Pancreas (tissue), 10 donors: Measurements from ENCODE around the gene CYP26A1. TPM values are rescaled to one million over a fixed set of nuclear protein-coding genes. Genes with fewer than 3 reads are reported as not detected.

Source experiments
- ATAC-seq, 4 donors: fragments of 200-7000 bp; cut with Tn5 transposase; one replicate each; pipeline versions ENCODE4 v1.8.0 to v1.9.1; 2020; ENCODE audit warnings: mild to moderate bottlenecking in 4 of 4, moderate library complexity in 4 of 4
- DNase-seq, 6 donors: peaks; one replicate each; pipeline ENCODE4 v3.0.0-alpha.2; 2020
- FAIRE-seq: peaks from 2 replicates; lab custom pipeline; 2012; peaks lifted over from hg19 to GRCh38; lab: Jason Lieb, UNC
- H3K27ac ChIP-seq, 4 donors: fragments of 200-600 bp; sonication (generic); 1 replicate in 3 of 4; 2 replicates in 1 of 4; pipeline versions ENCODE4 v1.5.0 to v1.8.0; 2020
- H3K27me3 ChIP-seq, 4 donors: fragments of 200-600 bp; one replicate each; pipeline ENCODE4 v1.8.0; 2021
- H3K36me3 ChIP-seq, 3 donors: fragments of 200-600 bp; sonication (generic) in 1 of 3; one replicate each; pipeline versions ENCODE4 v1.5.0 to v1.8.0; 2020 to 2021
- H3K4me1 ChIP-seq, 3 donors: fragments of 200-600 bp; one replicate each; pipeline ENCODE4 v1.8.0; 2021
- H3K4me3 ChIP-seq, 4 donors: fragments of 200-600 bp; sonication (generic) in 2 of 4; one replicate each; pipeline versions ENCODE4 v1.5.0 to v1.8.0; 2020 to 2021
- H3K9me3 ChIP-seq, 4 donors: fragments of 200-600 bp; one replicate each; pipeline ENCODE4 v1.8.0; 2021
- CTCF ChIP-seq, 4 donors: fragments of 200-600 bp; sonication (generic) in 3 of 4; IDR thresholded peaks; one replicate each; pipeline versions ENCODE4 v1.5.0 to v1.8.0; 2021; ENCODE audit warnings: antibody characterized with exemption in 4 of 4
- WGBS, 2 donors: extraction: QIAGEN DNeasy Blood & Tissue Kit; methylation state at CpG; one replicate each; pipeline ENCODE4 v1.1.7; 2013; 5-methylcytosine and 5-hydroxymethylcytosine counted together
- intact Hi-C, 3 donors: fragments of 100-400 bp; cut with DNase I; formaldehyde crosslinking; loops; one replicate each; pipeline versions ENCODE4 v1.11.1 to v1.14.2; 2022
- polyA plus RNA-seq, 2 donors: library from polyadenylated mRNA; stranded (reverse); fragments of 200-250 nt; gene quantifications; one replicate each; pipeline ENCODE4 v1.2.3, GENCODE V29; 2013
- total RNA-seq, 6 donors: library from RNA; stranded (reverse); fragmentation: NEBNext Ultra II Directional in 4 of 6; extraction: Animal tissue kit (Norgen Biotek cat#: 25700) in 4 of 6; gene quantifications; one replicate each; pipeline versions ENCODE4 v1.2.1 to v1.2.4, GENCODE V29; 2021 to 2023
- donor health status: healthy with polysubstance abuse.
- donor health status: DM: no; HTN: no; CAD: no; lungs with moderate emphysema.
- donor health status: DM: no; HTN: no; CAD: no.
- donor health status: control.
- donor health status: control.
- donor health status: Bipolar disorder and iron deficiency.
- donor health status: DM: yes; HTN: yes; CAD: no.
- donor health status: DM: no; HTN: no; CAD: no.
- donor health status: DM: no; HTN: no; CAD: no.
- donor health status: DM: yes; HTN: yes; CAD: no.

Gene CYP26A1
- total and polyA plus RNA-seq, 8 donors = 0.11 to 0.35 TPM; not detected in 6

GRCh38 chr10:93081834-93082233 is 8.1 kb downstream of the CYP26A1 start:
- ATAC-seq (no peak), DNase-seq (no peak), FAIRE-seq (no peak)
- Histone ChIP-seq H3K9me3 (no peaks in the 10 kb centered on the region), H3K27ac (no peak overlapping the region), H3K36me3 (no peaks in the 10 kb centered on the region), H3K4me1 (peaks cover 0 to 3% (median 0%) of the 10 kb centered on the region in 3 donors), H3K4me3 (no peak overlapping the region), H3K27me3 (peaks cover 0 to 19% (median 4%) of the 10 kb centered on the region in 4 donors)
- no peak for TF ChIP-seq CTCF (IDR thresholded peaks at IDR 0.05)
- 43 to 44% methylated on average over 10 of the region's 10 CpGs for WGBS, 2 donors
- intact Hi-C loops = loop anchor here in 1 of 3 donors (10.0 kb wide), 2 partner anchors 213 to 273 kb away; no protein-coding TSS in a partner anchor

- Histone ChIP-seq H3K4me1 (peaks cover 0 to 3% (median 0%) of the 10 kb centered on the region in 3 donors), H3K27ac (no peak overlapping the region), H3K4me3 (no peak overlapping the region), H3K36me3 (no peaks in the 10 kb centered on the region), H3K27me3 (peaks cover 0 to 15% (median 0%) of the 10 kb centered on the region in 4 donors), H3K9me3 (no peaks in the 10 kb centered on the region)
- FAIRE-seq = no peak
- ATAC-seq = no peak
- WGBS, 2 donors = 82 to 83% methylated on average over 7 of the region's 7 CpGs
- no peak for DNase-seq
- intact Hi-C loops = loop anchor here in 1 of 3 donors (10.0 kb wide), 2 partner anchors 211 to 271 kb away; no protein-coding TSS in a partner anchor
- TF ChIP-seq CTCF (IDR thresholded peaks at IDR 0.05) = no peak
Observed at GRCh38 chr10:93083743-93084539, 10.2 kb downstream of the CYP26A1 start.

GRCh38 chr10:93085272-93085859 is 11.7 kb downstream of the CYP26A1 start:
- ATAC-seq (no peak), DNase-seq (no peak), FAIRE-seq (no peak)
- Histone ChIP-seq H3K4me3 (no peak overlapping the region), H3K9me3 (no peaks in the 10 kb centered on the region), H3K36me3 (no peaks in the 10 kb centered on the region), H3K27me3 (peaks cover 0 to 7% (median 0%) of the 10 kb centered on the region in 4 donors), H3K4me1 (no peaks in the 10 kb centered on the region), H3K27ac (no peak overlapping the region)
- intact Hi-C loops = loop anchor here in 1 of 3 donors (10.0 kb wide), 2 partner anchors 209 to 269 kb away; no protein-coding TSS in a partner anchor
- no peak for TF ChIP-seq CTCF (IDR thresholded peaks at IDR 0.05)
- 53 to 58% methylated on average over 4 of the region's 4 CpGs for WGBS, 2 donors

GRCh38 chr10:93086289-93086688 is 12.6 kb downstream of the CYP26A1 start:
- Histone ChIP-seq H3K36me3 (no peaks in the 10 kb centered on the region), H3K4me1 (no peaks in the 10 kb centered on the region), H3K27me3 (no peaks in the 10 kb centered on the region), H3K27ac (no peak overlapping the region), H3K9me3 (no peaks in the 10 kb centered on the region), H3K4me3 (no peak overlapping the region)
- DNase-seq (no peak), ATAC-seq (no peak), FAIRE-seq (no peak)
- intact Hi-C loops = loop anchor here in 1 of 3 donors (10.0 kb wide), 2 partner anchors 209 to 269 kb away; no protein-coding TSS in a partner anchor
- WGBS, 2 donors = 75 to 80% methylated on average over 6 of the region's 6 CpGs
- no peak for TF ChIP-seq CTCF (IDR thresholded peaks at IDR 0.05)
